Measurements from ENCODE around the gene IQGAP2. TPM values are rescaled to one million over a fixed set of nuclear protein-coding genes. Genes with fewer than 3 reads are reported as not detected.
A peak's percentile ranks its signal among the peaks of the same experiment; 100 is the strongest.
"Not testable (repeated sequence)": the region's sequence is repeated elsewhere in the genome, so short reads cannot be mapped to it uniquely, and the experiment has no call there.

IQGAP2 gene
- total RNA-seq, 2 experiments from 2014 or later: 90.5 to 117 TPM

- no peak for DNase-seq
- ChIA-PET POLR2A (no interaction called here), CTCF (interaction anchor here (0.6 to 1.1 kb wide), 2 partner anchors 9 to 1471 kb away, joined by 3 read pairs; no protein-coding TSS in a partner anchor)
- Mint-ChIP-seq H3K36me3 (ENCODE audit: low read depth) (peaks cover 14% of the 10 kb centered on the region), H3K4me1 (peaks cover 18% of the 10 kb centered on the region), H3K27me3 (no peaks in the 10 kb centered on the region), H3K27ac (no peak overlapping the region), H3K4me3 (no peak overlapping the region), H3K9me3 (no peaks in the 10 kb centered on the region)
Measured at GRCh38 chr5:76504901-76505564, 101.9 kb downstream of the IQGAP2 start.

- no peaks in the 10 kb centered on the region for H3K27me3 Mint-ChIP-seq
- CTCF ChIA-PET: no interaction called here
- H3K4me1 Mint-ChIP-seq: peaks cover 2% of the 10 kb centered on the region
- no peak overlapping the region for H3K4me3 Mint-ChIP-seq
- peaks cover 23% of the 10 kb centered on the region for H3K36me3 Mint-ChIP-seq (ENCODE audit: low read depth)
- no peak overlapping the region for H3K27ac Mint-ChIP-seq
- no peak for DNase-seq
- POLR2A ChIA-PET: no interaction called here
- no peaks in the 10 kb centered on the region for H3K9me3 Mint-ChIP-seq
Measured at GRCh38 chr5:76513476-76513875, 110.4 kb downstream of the IQGAP2 start.

- Mint-ChIP-seq H3K27ac (no peak overlapping the region), H3K4me3 (no peak overlapping the region), H3K36me3 (ENCODE audit: low read depth) (peaks cover 22% of the 10 kb centered on the region), H3K27me3 (no peaks in the 10 kb centered on the region), H3K4me1 (peaks cover 2% of the 10 kb centered on the region), H3K9me3 (no peaks in the 10 kb centered on the region)
- no peak for DNase-seq
- CTCF ChIA-PET: interaction anchor here (0.6 to 0.7 kb wide), 2 partner anchors 22 to 130 kb away, joined by 3 read pairs; no protein-coding TSS in a partner anchor
- POLR2A ChIA-PET: no interaction called here
Measured at GRCh38 chr5:76514292-76514691, 111.2 kb downstream of the IQGAP2 start.

- no peak for DNase-seq
- no peaks in the 10 kb centered on the region for H3K27me3 Mint-ChIP-seq
- peaks cover 21% of the 10 kb centered on the region for H3K36me3 Mint-ChIP-seq (ENCODE audit: low read depth)
- ChIA-PET POLR2A (interaction anchor here (0.6 kb wide), 1 partner anchor 11 kb away, joined by 4 read pairs; no protein-coding TSS in a partner anchor), CTCF (interaction anchor here (0.6 to 0.7 kb wide), 2 partner anchors 21 to 130 kb away, joined by 3 read pairs; no protein-coding TSS in a partner anchor)
- no peak overlapping the region for H3K4me3 Mint-ChIP-seq
- no peaks in the 10 kb centered on the region for H3K9me3 Mint-ChIP-seq
- no peak overlapping the region for H3K27ac Mint-ChIP-seq
- peaks cover 2% of the 10 kb centered on the region for H3K4me1 Mint-ChIP-seq
Measured at GRCh38 chr5:76514713-76515112, 111.6 kb downstream of the IQGAP2 start.

GRCh38 chr5:76517334-76517733 lies 114.2 kb downstream of the IQGAP2 start:
- Mint-ChIP-seq H3K4me3 (no peak overlapping the region), H3K27ac (no peak overlapping the region), H3K27me3 (no peaks in the 10 kb centered on the region), H3K36me3 (ENCODE audit: low read depth) (peaks cover 21% of the 10 kb centered on the region), H3K4me1 (peaks cover 14% of the 10 kb centered on the region), H3K9me3 (no peaks in the 10 kb centered on the region)
- no peak for DNase-seq
- CTCF ChIA-PET: no interaction called here
- POLR2A ChIA-PET: no interaction called here

GRCh38 chr5:76518246-76518645 lies 115.2 kb downstream of the IQGAP2 start:
- H3K27me3 Mint-ChIP-seq, H3K4me3 Mint-ChIP-seq, H3K9me3 Mint-ChIP-seq, CTCF ChIA-PET, DNase-seq, H3K27ac Mint-ChIP-seq: not testable (repeated sequence)
- POLR2A ChIA-PET: interaction anchor here (0.8 kb wide), 1 partner anchor 36 kb away, joined by 4 read pairs; no protein-coding TSS in a partner anchor
- peaks cover 21% of the 10 kb centered on the region for H3K4me1 Mint-ChIP-seq
- peaks cover 25% of the 10 kb centered on the region for H3K36me3 Mint-ChIP-seq (ENCODE audit: low read depth)

GRCh38 chr5:76521240-76521758 lies 118.2 kb downstream of the IQGAP2 start:
- Mint-ChIP-seq H3K36me3 (ENCODE audit: low read depth) (peaks cover 20% of the 10 kb centered on the region), H3K4me3 (no peak overlapping the region), H3K9me3 (no peaks in the 10 kb centered on the region), H3K27me3 (no peaks in the 10 kb centered on the region), H3K27ac (peak overlapping the region; percentile 47), H3K4me1 (peaks cover 28% of the 10 kb centered on the region)
- POLR2A ChIA-PET: no interaction called here
- CTCF ChIA-PET: interaction anchor here (1.0 to 1.4 kb wide), 2 partner anchors 23 to 116 kb away, joined by 3 read pairs; no protein-coding TSS in a partner anchor
- DNase-seq: no peak

GRCh38 chr5:76522103-76522935 lies 119.2 kb downstream of the IQGAP2 start:
- Mint-ChIP-seq H3K27ac (peak overlapping the region; percentile 34), H3K36me3 (ENCODE audit: low read depth) (peaks cover 14% of the 10 kb centered on the region), H3K4me1 (peaks cover 30% of the 10 kb centered on the region), H3K27me3 (no peaks in the 10 kb centered on the region), H3K4me3 (no peak overlapping the region), H3K9me3 (no peaks in the 10 kb centered on the region)
- ChIA-PET CTCF (interaction anchor here (0.9 to 1.4 kb wide), 2 partner anchors 21 to 117 kb away, joined by 3 to 4 read pairs; no protein-coding TSS in a partner anchor), POLR2A (no interaction called here)
- no peak for DNase-seq

- Mint-ChIP-seq H3K4me1 (peaks cover 43% of the 10 kb centered on the region), H3K9me3 (peaks cover 4% of the 10 kb centered on the region), H3K27ac (no peak overlapping the region), H3K36me3 (ENCODE audit: low read depth) (peaks cover 8% of the 10 kb centered on the region), H3K4me3 (no peak overlapping the region), H3K27me3 (no peaks in the 10 kb centered on the region)
- ChIA-PET POLR2A (no interaction called here), CTCF (interaction anchor here (1.2 to 1.5 kb wide), 2 partner anchors 17 to 119 kb away, joined by 3 read pairs; no protein-coding TSS in a partner anchor)
- no peak for DNase-seq
Measured at GRCh38 chr5:76524101-76524835, 121.2 kb downstream of the IQGAP2 start.

- Mint-ChIP-seq H3K4me3 (no peak overlapping the region), H3K9me3 (peaks cover 4% of the 10 kb centered on the region), H3K27me3 (no peaks in the 10 kb centered on the region), H3K36me3 (ENCODE audit: low read depth) (peaks cover 8% of the 10 kb centered on the region), H3K4me1 (peaks cover 46% of the 10 kb centered on the region), H3K27ac (no peak overlapping the region)
- POLR2A ChIA-PET: interaction anchor here (0.7 kb wide), 1 partner anchor 10 kb away, joined by 4 read pairs; no protein-coding TSS in a partner anchor
- CTCF ChIA-PET: interaction anchor here (1.2 kb wide), 1 partner anchor 119 kb away, joined by 3 read pairs; no protein-coding TSS in a partner anchor
- DNase-seq: no peak
Measured at GRCh38 chr5:76524868-76525267, 121.8 kb downstream of the IQGAP2 start.

GRCh38 chr5:76525956-76526355 lies 122.9 kb downstream of the IQGAP2 start:
- H3K36me3 Mint-ChIP-seq (ENCODE audit: low read depth): peaks cover 10% of the 10 kb centered on the region
- no peak overlapping the region for H3K27ac Mint-ChIP-seq
- H3K4me1 Mint-ChIP-seq: peaks cover 54% of the 10 kb centered on the region
- peaks cover 4% of the 10 kb centered on the region for H3K9me3 Mint-ChIP-seq
- POLR2A ChIA-PET: no interaction called here
- no peak overlapping the region for H3K4me3 Mint-ChIP-seq
- no peak for DNase-seq
- CTCF ChIA-PET: no interaction called here
- H3K27me3 Mint-ChIP-seq: no peaks in the 10 kb centered on the region

GRCh38 chr5:76526950-76527583 lies 124.0 kb downstream of the IQGAP2 start:
- no peak for DNase-seq
- H3K4me1 Mint-ChIP-seq: peaks cover 49% of the 10 kb centered on the region
- no peak overlapping the region for H3K4me3 Mint-ChIP-seq
- H3K27me3 Mint-ChIP-seq: no peaks in the 10 kb centered on the region
- ChIA-PET POLR2A (no interaction called here), CTCF (interaction anchor here (0.8 kb wide), 1 partner anchor 93 kb away, joined by 3 read pairs; no protein-coding TSS in a partner anchor)
- H3K9me3 Mint-ChIP-seq: peaks cover 5% of the 10 kb centered on the region
- peaks cover 14% of the 10 kb centered on the region for H3K36me3 Mint-ChIP-seq (ENCODE audit: low read depth)
- H3K27ac Mint-ChIP-seq: no peak overlapping the region
